Astrocyte (in vitro differentiated cells and primary cell): Measurements from ENCODE around the gene TMEM269. TPM values are rescaled to one million over a fixed set of nuclear protein-coding genes. Genes with fewer than 3 reads are reported as not detected.

Experiments used
- DNase-seq: peaks from one replicate; pipeline ENCODE4 v3.0.0-alpha.2; 2010; ENCODE audit warnings: low read depth
- FAIRE-seq: peaks from 2 replicates; lab custom pipeline; 2011; peaks lifted over from hg19 to GRCh38; lab: Jason Lieb, UNC
- H2AFZ ChIP-seq: 2 replicates; pipeline ENCODE4 v1.6.0; 2012; ENCODE audit warnings: low read depth, low read length, inconsistent platforms
- H3K27ac ChIP-seq: 2 replicates; pipeline ENCODE4 v1.5.1; 2011; ENCODE audit warnings: low read depth, low read length, inconsistent platforms
- H3K27me3 ChIP-seq: 2 replicates; pipeline ENCODE4 v1.6.0; 2011; ENCODE audit warnings: low read length, inconsistent platforms; ENCODE audit not compliant: insufficient read depth
- H3K36me3 ChIP-seq: 2 replicates; pipeline ENCODE4 v1.5.1; 2011; ENCODE audit warnings: low read length, inconsistent platforms; ENCODE audit not compliant: insufficient read depth
- H3K4me1 ChIP-seq: 2 replicates; pipeline ENCODE4 v1.5.1; 2011; ENCODE audit warnings: low read length, inconsistent platforms; ENCODE audit not compliant: insufficient read depth
- H3K4me2 ChIP-seq: 2 replicates; pipeline ENCODE4 v1.6.0; 2012; ENCODE audit warnings: low read length, inconsistent platforms
- H3K4me3 ChIP-seq: 2 replicates; pipeline ENCODE4 v1.5.1; 2011; ENCODE audit warnings: low read depth, mild to moderate bottlenecking, low read length, inconsistent platforms; ENCODE audit not compliant: insufficient read depth
- H3K79me2 ChIP-seq: 2 replicates; pipeline ENCODE4 v1.6.0; 2012; ENCODE audit warnings: mild to moderate bottlenecking, low read length, inconsistent platforms; ENCODE audit not compliant: insufficient read depth
- H3K9ac ChIP-seq: 2 replicates; pipeline ENCODE4 v1.6.0; 2012; ENCODE audit warnings: mild to moderate bottlenecking, low read length, inconsistent platforms
- H3K9me3 ChIP-seq: 2 replicates; pipeline ENCODE4 v1.5.1; 2012; ENCODE audit warnings: low read depth, mild to moderate bottlenecking, low read length, inconsistent platforms; ENCODE audit not compliant: insufficient read depth
- H4K20me1 ChIP-seq: 2 replicates; pipeline ENCODE4 v1.6.0; 2012; ENCODE audit warnings: low read length, inconsistent platforms; ENCODE audit not compliant: insufficient read depth
- H3K27ac Mint-ChIP-seq: one replicate; pipeline ENCODE4 v1.8.0; 2021; ENCODE audit warnings: mild to moderate bottlenecking, mixed read lengths; ENCODE audit not compliant: unreplicated experiment
- H3K27me3 Mint-ChIP-seq: one replicate; pipeline ENCODE4 v1.8.0; 2021; ENCODE audit warnings: low read depth, mixed read lengths; ENCODE audit not compliant: unreplicated experiment
- H3K36me3 Mint-ChIP-seq: one replicate; pipeline ENCODE4 v1.8.0; 2021; ENCODE audit warnings: low read depth, mixed read lengths; ENCODE audit not compliant: unreplicated experiment
- H3K4me1 Mint-ChIP-seq: one replicate; pipeline ENCODE4 v1.8.0; 2021; ENCODE audit warnings: low read depth, mixed read lengths; ENCODE audit not compliant: unreplicated experiment
- H3K4me3 Mint-ChIP-seq: one replicate; pipeline ENCODE4 v1.8.0; 2021; ENCODE audit warnings: mild to moderate bottlenecking, moderate library complexity, mixed read lengths; ENCODE audit not compliant: unreplicated experiment
- H3K9me3 Mint-ChIP-seq: one replicate; pipeline ENCODE4 v1.8.0; 2021; ENCODE audit warnings: mild to moderate bottlenecking, mixed read lengths; ENCODE audit not compliant: unreplicated experiment
- CTCF ChIP-seq: IDR thresholded peaks from 2 replicates; pipeline ENCODE4 v1.5.1; 2011; ENCODE audit warnings: low read depth, mild to moderate bottlenecking, inconsistent platforms, low read length, moderate library complexity; ENCODE audit not compliant: insufficient read depth
- EZH2 ChIP-seq: IDR thresholded peaks from 2 replicates; pipeline ENCODE4 v1.6.1; 2012; ENCODE audit warnings: mild to moderate bottlenecking, low read length, inconsistent platforms; ENCODE audit not compliant: insufficient read depth
- total RNA-seq: library from RNA; stranded (reverse); gene quantifications from 2 replicates; pipeline ENCODE4 v1.2.1, GENCODE V29; 2021

TMEM269 gene
- total RNA-seq, 1 donor from 2014 or later: 0.09 TPM

GRCh38 chr1:42815941-42816584 lies 31.3 kb downstream of the TMEM269 start:
- H3K27me3 ChIP-seq: no peaks in the 10 kb centered on the region
- peak overlapping the region; percentile 76 for H2AFZ ChIP-seq
- no peak for TF ChIP-seq EZH2
- no peak for TF ChIP-seq CTCF
- H3K27ac ChIP-seq: peak overlapping the region; percentile 53
- peak overlapping the region; percentile 85 for H3K27ac Mint-ChIP-seq
- H3K36me3 ChIP-seq: no peaks in the 10 kb centered on the region
- H3K4me3 ChIP-seq: peak overlapping the region; percentile 70
- no peaks in the 10 kb centered on the region for H3K9me3 ChIP-seq
- peaks cover 5% of the 10 kb centered on the region for H4K20me1 ChIP-seq
- H3K79me2 ChIP-seq: peaks cover 17% of the 10 kb centered on the region
- H3K4me1 Mint-ChIP-seq: peaks cover 10% of the 10 kb centered on the region
- H3K36me3 Mint-ChIP-seq: no peaks in the 10 kb centered on the region
- H3K4me1 ChIP-seq: peaks cover 16% of the 10 kb centered on the region
- peak overlapping the region; percentile 96 for H3K9ac ChIP-seq
- peak overlapping the region; percentile 83 for H3K4me3 Mint-ChIP-seq
- FAIRE-seq (no peak), DNase-seq (no peak)
- peak overlapping the region; percentile 97 for H3K4me2 ChIP-seq
- no peaks in the 10 kb centered on the region for H3K27me3 Mint-ChIP-seq
- peaks cover 5% of the 10 kb centered on the region for H3K9me3 Mint-ChIP-seq

GRCh38 chr1:42816585-42817439 lies 32.0 kb downstream of the TMEM269 start, which contains the start of the genes ERMAP and SVBP:
ERMAP (plus strand) TSS chr1:42817122; CDS start chr1:42830449, 13,327 bp downstream.
SVBP (minus strand) TSS chr1:42817397; CDS start chr1:42816544, 853 bp downstream.
- Histone ChIP-seq H3K36me3 (no peaks in the 10 kb centered on the region), H3K9ac (peak within 1 kb of the TSS; percentile 96), H3K4me2 (peak within 1 kb of the TSS; percentile 97), H3K9me3 (no peaks in the 10 kb centered on the region), H2AFZ (peak within 1 kb of the TSS; percentile 95), H3K27ac (peak within 1 kb of the TSS; percentile 98), H4K20me1 (peaks cover 5% of the 10 kb centered on the region), H3K4me3 (peak within 1 kb of the TSS; percentile 71), H3K4me1 (peaks cover 16% of the 10 kb centered on the region), H3K79me2 (peaks cover 17% of the 10 kb centered on the region), H3K27me3 (no peaks in the 10 kb centered on the region)
- TF ChIP-seq CTCF (no peak), EZH2 (no peak)
- peak; percentile 54 for DNase-seq
- no peak for FAIRE-seq
- no peaks in the 10 kb centered on the region for H3K27me3 Mint-ChIP-seq
- peak within 1 kb of the TSS; percentile 83 for H3K4me3 Mint-ChIP-seq
- H3K4me1 Mint-ChIP-seq: peaks cover 10% of the 10 kb centered on the region
- peaks cover 5% of the 10 kb centered on the region for H3K9me3 Mint-ChIP-seq
- no peaks in the 10 kb centered on the region for H3K36me3 Mint-ChIP-seq
- peak within 1 kb of the TSS; percentile 85 for H3K27ac Mint-ChIP-seq
